ENCODE results near the gene FGF12.

GRCh38 chr3:192621909-192622308 is 105.4 kb downstream of the FGF12 start:
- no peak for TF ChIP-seq BHLHE40 (IDR thresholded peaks at IDR 0.05; ENCODE audit: low read depth, low read length)
- TF ChIP-seq CTCF (IDR thresholded peaks at IDR 0.05): no peak
- TF ChIP-seq ESRRA (IDR thresholded peaks at IDR 0.05; ENCODE audit: borderline replicate concordance, low read length): no peak
- no peak for TF ChIP-seq MAFK (IDR thresholded peaks at IDR 0.05; ENCODE audit: partially characterized antibody)
- TF ChIP-seq CBX2 (IDR thresholded peaks at IDR 0.05; ENCODE audit: borderline replicate concordance, low read depth): no peak
- TF ChIP-seq POLR2A (IDR thresholded peaks at IDR 0.05; ENCODE audit: low read length): no peak
- no peak for TF ChIP-seq TP53 (CRISPR knock-in tag; IDR thresholded peaks at IDR 0.05)
- TF ChIP-seq RFX5 (IDR thresholded peaks at IDR 0.05): no peak
- TF ChIP-seq MAX (IDR thresholded peaks at IDR 0.05): no peak
- TF ChIP-seq RARB (CRISPR knock-in tag; IDR thresholded peaks at IDR 0.05): no peak
- TF ChIP-seq CEBPB (IDR thresholded peaks at IDR 0.05): no peak

Measured in A549 (cell line).